CD8-positive, alpha-beta memory T cell (primary cell): ENCODE data around the gene NFE2L3. TPM values are rescaled to one million over a fixed set of nuclear protein-coding genes. Genes with fewer than 3 reads are reported as not detected.

ENCODE experiments used
- CTCF ChIA-PET: fragments of 350-600 bp; sonication (Branson Sonifier 250); formaldehyde crosslinking; loops from one replicate; lab custom pipeline; 2021; ENCODE audit warnings: antibody characterized with exemption; lab: Charles Lee
- POLR2A ChIA-PET: fragments of 350-600 bp; sonication (Branson Sonifier 250); formaldehyde crosslinking; loops from one replicate; lab custom pipeline; 2021; ENCODE audit warnings: antibody characterized with exemption; lab: Charles Lee
- DNase-seq, 5 donors: peaks; one replicate each; pipeline versions ENCODE4 v3.0.0 to v3.0.0-alpha.2; 2020 to 2022; ENCODE audit warnings: mixed read lengths in 1 of 5
- H3K27ac ChIP-seq: one replicate; pipeline ENCODE4 v1.7.0; 2013; ENCODE audit warnings: low read depth, mild to moderate bottlenecking, low read length, moderate library complexity
- H3K27me3 ChIP-seq: 2 replicates; pipeline ENCODE4 v1.7.0; 2013; ENCODE audit warnings: low read length, mild to moderate bottlenecking; ENCODE audit not compliant: insufficient read depth, poor library complexity, severe bottlenecking
- H3K36me3 ChIP-seq: 2 replicates; pipeline ENCODE4 v1.7.0; 2013; ENCODE audit warnings: mild to moderate bottlenecking, low read length, moderate library complexity; ENCODE audit not compliant: insufficient read depth
- H3K4me1 ChIP-seq: 2 replicates; pipeline ENCODE4 v1.7.0; 2013; ENCODE audit warnings: mild to moderate bottlenecking, low read length, moderate library complexity; ENCODE audit not compliant: insufficient read depth
- H3K4me3 ChIP-seq: 2 replicates; pipeline ENCODE4 v1.7.0; 2013; ENCODE audit warnings: mild to moderate bottlenecking, low read length
- H3K9me3 ChIP-seq: 2 replicates; pipeline ENCODE4 v1.7.0; 2013; ENCODE audit warnings: mild to moderate bottlenecking, low read length
- H3K27ac Mint-ChIP-seq, 8 donors: one replicate each; pipeline ENCODE4 v1.8.0; 2020 to 2021; ENCODE audit warnings: mixed read lengths in 8 of 8, mild to moderate bottlenecking in 6 of 8, inconsistent platforms in 3 of 8, moderate library complexity in 3 of 8
- H3K27me3 Mint-ChIP-seq, 2 donors: one replicate each; pipeline ENCODE4 v1.8.0; 2020 to 2021; ENCODE audit warnings: mixed read lengths in 2 of 2, mild to moderate bottlenecking in 1 of 2, moderate library complexity in 1 of 2
- H3K36me3 Mint-ChIP-seq, 3 donors: one replicate each; pipeline ENCODE4 v1.8.0; 2020 to 2021; ENCODE audit warnings: mixed read lengths in 3 of 3, inconsistent platforms in 1 of 3, mild to moderate bottlenecking in 1 of 3
- H3K4me1 Mint-ChIP-seq, 3 donors: one replicate each; pipeline ENCODE4 v1.8.0; 2020 to 2021; ENCODE audit warnings: mixed read lengths in 3 of 3, inconsistent platforms in 1 of 3, mild to moderate bottlenecking in 1 of 3
- H3K4me3 Mint-ChIP-seq, 7 donors: one replicate each; pipeline ENCODE4 v1.8.0; 2020 to 2021; ENCODE audit warnings: mixed read lengths in 7 of 7, mild to moderate bottlenecking in 6 of 7, moderate library complexity in 4 of 7, inconsistent platforms in 2 of 7
- H3K9me3 Mint-ChIP-seq, 5 donors: one replicate each; pipeline ENCODE4 v1.8.0; 2020 to 2022; ENCODE audit warnings: mixed read lengths in 5 of 5, mild to moderate bottlenecking in 3 of 5, moderate library complexity in 2 of 5, inconsistent platforms in 1 of 5
- polyA plus RNA-seq: library from polyadenylated mRNA; unstranded; fragments of 300-500 nt; fragmentation: Illumina TruSeq; gene quantifications from one replicate; pipeline ENCODE4 v1.2.3, GENCODE V29; 2021
- total RNA-seq, 2 experiments: library from RNA; stranded (reverse); gene quantifications; one replicate each; pipeline ENCODE4 v1.2.3, GENCODE V29; 2021

The NFE2L3 gene
- total and polyA plus RNA-seq, 3 experiments from 2014 or later, result 6.5 to 47.4 (median 43.5) TPM

GRCh38 chr7:26188957-26189541 is 37.1 kb downstream of the NFE2L3 start:
- H3K36me3 Mint-ChIP-seq, result peaks cover 32 to 83% (median 48%) of the 10 kb centered on the region in 3 donors
- peak overlapping the region in 1 of 7 donors; percentile 3 for H3K4me3 Mint-ChIP-seq
- POLR2A ChIA-PET, result interaction anchor here (1.4 to 3.7 kb wide), 4 partner anchors 10 to 37 kb away, joined by 4 to 50 read pairs (median 6); partner anchors contain the start of genes CBX3, HNRNPA2B1 and NFE2L3
- H3K27ac Mint-ChIP-seq, result peak overlapping the region in 4 of 8 donors; percentile 36 to 87 (median 60)
- Histone ChIP-seq H3K4me3 (no peak overlapping the region), H3K9me3 (no peaks in the 10 kb centered on the region), H3K4me1 (peaks cover 51% of the 10 kb centered on the region), H3K27ac (no peak overlapping the region), H3K36me3 (peaks cover 45% of the 10 kb centered on the region), H3K27me3 (no peaks in the 10 kb centered on the region)
- H3K9me3 Mint-ChIP-seq, result no peaks in the 10 kb centered on the region
- no peaks in the 10 kb centered on the region for H3K27me3 Mint-ChIP-seq
- peaks cover 86 to 100% (median 99%) of the 10 kb centered on the region in 3 donors for H3K4me1 Mint-ChIP-seq
- DNase-seq, result no peak
- CTCF ChIA-PET, result interaction anchor here (0.8 to 3.8 kb wide), 4 partner anchors 9 to 99 kb away, joined by 3 to 19 read pairs (median 12); partner anchors contain the start of gene NFE2L3

DNA sequence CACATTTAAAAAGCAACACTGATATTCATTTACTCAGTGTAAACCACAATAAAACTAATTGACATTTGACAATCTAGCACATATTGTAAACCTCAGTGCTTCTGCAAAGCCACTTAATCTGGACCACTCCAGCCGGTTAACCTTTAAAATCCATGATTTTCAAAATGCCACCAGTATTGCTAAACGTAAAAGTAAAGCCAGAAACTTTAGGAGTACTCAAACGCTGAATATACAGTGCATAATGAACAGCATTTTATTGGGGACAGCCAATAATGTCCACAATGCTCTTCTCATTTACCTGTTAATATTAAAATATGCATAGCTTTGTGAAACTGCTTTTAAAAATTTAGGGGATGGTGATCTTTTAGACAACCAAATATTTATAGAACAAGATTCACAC is 37.7 kb downstream of the NFE2L3 start:
- Mint-ChIP-seq H3K36me3 (peaks cover 29 to 85% (median 49%) of the 10 kb centered on the region in 3 donors), H3K9me3 (no peaks in the 10 kb centered on the region), H3K4me3 (peak overlapping the region in 1 of 7 donors; percentile 19), H3K27me3 (no peaks in the 10 kb centered on the region), H3K27ac (peak overlapping the region in 2 of 8 donors; percentile 18 to 87), H3K4me1 (peaks cover 88 to 100% (median 99%) of the 10 kb centered on the region in 3 donors)
- ChIA-PET CTCF (interaction anchor here (1.2 to 3.8 kb wide), 3 partner anchors 9 to 100 kb away, joined by 4 to 19 read pairs (median 19); partner anchors contain the start of gene NFE2L3), POLR2A (interaction anchor here (1.4 to 3.7 kb wide), 3 partner anchors 9 to 38 kb away, joined by 4 to 50 read pairs (median 8); partner anchors contain the start of genes CBX3, HNRNPA2B1 and NFE2L3)
- DNase-seq, result no peak
- H3K9me3 ChIP-seq, result no peaks in the 10 kb centered on the region
- peaks cover 57% of the 10 kb centered on the region for H3K4me1 ChIP-seq
- no peaks in the 10 kb centered on the region for H3K27me3 ChIP-seq
- H3K27ac ChIP-seq, result no peak overlapping the region
- peaks cover 49% of the 10 kb centered on the region for H3K36me3 ChIP-seq
- H3K4me3 ChIP-seq, result no peak overlapping the region

- peak overlapping the region in 7 of 8 donors; percentile 50 to 87 (median 71) for H3K27ac Mint-ChIP-seq
- no peak for DNase-seq
- no peaks in the 10 kb centered on the region for H3K27me3 Mint-ChIP-seq
- ChIA-PET CTCF (interaction anchor here (0.7 to 10.1 kb wide), 4 partner anchors 16 to 111 kb away, joined by 3 to 94 read pairs (median 22); partner anchors contain the start of gene NFE2L3), POLR2A (interaction anchor here (0.8 to 1.4 kb wide), 3 partner anchors 11 to 38 kb away, joined by 3 to 4 read pairs (median 3); partner anchors contain the start of genes CBX3 and NFE2L3)
- peaks cover 26 to 86% (median 48%) of the 10 kb centered on the region in 3 donors for H3K36me3 Mint-ChIP-seq
- Histone ChIP-seq H3K4me1 (peaks cover 58% of the 10 kb centered on the region), H3K27ac (no peak overlapping the region), H3K36me3 (peaks cover 54% of the 10 kb centered on the region), H3K4me3 (no peak overlapping the region), H3K9me3 (no peaks in the 10 kb centered on the region), H3K27me3 (no peaks in the 10 kb centered on the region)
- peak overlapping the region in 4 of 7 donors; percentile 7 to 38 (median 30) for H3K4me3 Mint-ChIP-seq
- H3K4me1 Mint-ChIP-seq, result peaks cover 87 to 100% (median 99%) of the 10 kb centered on the region in 3 donors
- H3K9me3 Mint-ChIP-seq, result no peaks in the 10 kb centered on the region
Observed at GRCh38 chr7:26190417-26190869, 38.4 kb downstream of the NFE2L3 start.

DNA sequence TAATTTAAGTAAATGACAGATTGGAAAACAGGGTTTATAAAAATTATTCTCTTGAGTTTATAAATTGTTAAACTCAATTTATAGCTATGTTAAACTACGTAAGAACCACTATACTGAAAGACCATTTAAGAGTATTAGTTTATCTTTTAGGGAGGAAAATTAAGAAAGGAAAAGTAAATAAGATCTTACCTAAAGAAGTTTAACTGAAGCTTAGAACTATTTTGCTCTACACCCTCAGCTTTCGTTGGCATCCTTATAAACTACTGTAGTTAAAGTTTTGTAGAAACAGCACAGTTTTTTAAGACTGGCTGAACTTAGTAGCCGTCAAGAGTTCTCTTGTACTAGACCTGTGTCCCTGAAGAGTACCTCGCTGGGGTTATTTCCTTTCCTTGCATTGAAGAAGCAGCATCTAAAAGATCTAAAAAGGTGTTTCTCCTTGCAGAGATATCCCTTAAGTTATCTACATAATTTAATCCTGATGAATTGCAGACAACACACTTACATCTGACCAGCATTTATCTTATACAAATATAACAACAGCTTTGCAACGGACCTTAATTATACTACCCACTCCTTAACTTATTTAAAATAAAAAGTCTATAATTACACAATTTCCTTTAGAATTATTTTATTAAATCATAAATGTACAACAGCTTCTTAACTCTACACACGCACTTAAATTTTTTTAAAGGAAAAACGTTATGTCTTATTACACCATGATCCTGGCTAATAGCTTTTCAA is 39.4 kb downstream of the NFE2L3 start:
- Histone ChIP-seq H3K36me3 (peaks cover 63% of the 10 kb centered on the region), H3K4me3 (no peak overlapping the region), H3K9me3 (no peaks in the 10 kb centered on the region), H3K27me3 (no peaks in the 10 kb centered on the region), H3K27ac (no peak overlapping the region), H3K4me1 (peaks cover 67% of the 10 kb centered on the region)
- H3K27me3 Mint-ChIP-seq, result no peaks in the 10 kb centered on the region
- H3K4me3 Mint-ChIP-seq, result peak overlapping the region in 6 of 7 donors; percentile 7 to 78 (median 44)
- H3K27ac Mint-ChIP-seq, result peak overlapping the region in 6 of 8 donors; percentile 53 to 92 (median 80)
- DNase-seq, result no peak
- peaks cover 34 to 92% (median 53%) of the 10 kb centered on the region in 3 donors for H3K36me3 Mint-ChIP-seq
- no peaks in the 10 kb centered on the region for H3K9me3 Mint-ChIP-seq
- peaks cover 89 to 100% (median 99%) of the 10 kb centered on the region in 3 donors for H3K4me1 Mint-ChIP-seq
- ChIA-PET POLR2A (interaction anchor here (0.5 to 2.1 kb wide), 10 partner anchors 9 to 100 kb away, joined by 3 to 8 read pairs (median 3); partner anchors contain the start of genes CBX3, HNRNPA2B1 and NFE2L3), CTCF (interaction anchor here (0.7 to 10.1 kb wide), 8 partner anchors 12 to 299 kb away, joined by 3 to 94 read pairs (median 7); partner anchors contain the start of gene NFE2L3)

GRCh38 chr7:26191974-26192479 is 40.0 kb downstream of the NFE2L3 start:
- H3K4me3 Mint-ChIP-seq, result peak overlapping the region; percentile 38 to 86 (median 77)

GRCh38 chr7:26192485-26193087 is 40.6 kb downstream of the NFE2L3 start:
- Mint-ChIP-seq H3K27me3 (no peaks in the 10 kb centered on the region), H3K27ac (peak overlapping the region; percentile 69 to 93 (median 88)), H3K9me3 (no peaks in the 10 kb centered on the region), H3K4me1 (peaks cover 91 to 100% (median 99%) of the 10 kb centered on the region in 3 donors), H3K4me3 (peak overlapping the region; percentile 56 to 86 (median 77)), H3K36me3 (peaks cover 44 to 97% (median 61%) of the 10 kb centered on the region in 3 donors)
- Histone ChIP-seq H3K27ac (no peak overlapping the region), H3K9me3 (no peaks in the 10 kb centered on the region), H3K4me1 (peaks cover 76% of the 10 kb centered on the region), H3K36me3 (peaks cover 75% of the 10 kb centered on the region), H3K4me3 (no peak overlapping the region), H3K27me3 (no peaks in the 10 kb centered on the region)
- CTCF ChIA-PET, result interaction anchor here (0.7 to 10.1 kb wide), 10 partner anchors 10 to 300 kb away, joined by 3 to 94 read pairs (median 4); partner anchors contain the start of gene NFE2L3
- no peak for DNase-seq
- POLR2A ChIA-PET, result interaction anchor here (0.5 to 2.7 kb wide), 11 partner anchors 7 to 100 kb away, joined by 3 to 12 read pairs (median 5); partner anchors contain the start of genes CBX3, HNRNPA2B1 and NFE2L3

More at GRCh38 chr7:26191974-26192479, 40.0 kb downstream of the NFE2L3 start:
- no peak overlapping the region for H3K4me3 ChIP-seq
- ChIA-PET POLR2A (interaction anchor here (0.5 to 2.1 kb wide), 8 partner anchors 8 to 99 kb away, joined by 3 to 8 read pairs (median 4); partner anchors contain the start of genes CBX3, HNRNPA2B1 and NFE2L3), CTCF (interaction anchor here (0.7 to 10.1 kb wide), 9 partner anchors 11 to 299 kb away, joined by 3 to 94 read pairs (median 5); partner anchors contain the start of gene NFE2L3)
- H3K27ac ChIP-seq, result no peak overlapping the region
- H3K27me3 Mint-ChIP-seq, result no peaks in the 10 kb centered on the region
- no peaks in the 10 kb centered on the region for H3K9me3 Mint-ChIP-seq
- H3K27ac Mint-ChIP-seq, result peak overlapping the region; percentile 1 to 92 (median 88)
- no peaks in the 10 kb centered on the region for H3K27me3 ChIP-seq
- no peaks in the 10 kb centered on the region for H3K9me3 ChIP-seq
- peaks cover 91 to 100% (median 99%) of the 10 kb centered on the region in 3 donors for H3K4me1 Mint-ChIP-seq
- peaks cover 74% of the 10 kb centered on the region for H3K4me1 ChIP-seq
- no peak for DNase-seq
- peaks cover 40 to 94% (median 58%) of the 10 kb centered on the region in 3 donors for H3K36me3 Mint-ChIP-seq
- peaks cover 70% of the 10 kb centered on the region for H3K36me3 ChIP-seq
